ENCODE results near the gene CASP3.
"Not testable (repeated sequence)": the region's sequence is repeated elsewhere in the genome, so short reads cannot be mapped to it uniquely, and the experiment has no call there.

CASP3 gene

GRCh38 chr4:184628103-184628502, 21.1 kb downstream of the CASP3 start:
- DNase-seq, result no peak

GRCh38 chr4:184625783-184626596, 23.3 kb downstream of the CASP3 start:
- DNase-seq, result peak in 1 of 2 donors; percentile 29

- DNase-seq, result no peak
Measured at GRCh38 chr4:184624972-184625554, 24.2 kb downstream of the CASP3 start.

- not testable (repeated sequence) for DNase-seq
Measured at GRCh38 chr4:184624504-184624903, 24.7 kb downstream of the CASP3 start.

GRCh38 chr4:184621518-184621917, 27.7 kb downstream of the CASP3 start:
- no peak for DNase-seq

GRCh38 chr4:184620212-184620867, 28.9 kb downstream of the CASP3 start:
- DNase-seq, result peak; percentile 40 to 50

- peak; percentile 36 to 56 for DNase-seq
Measured at GRCh38 chr4:184617600-184618196, 31.5 kb downstream of the CASP3 start.

- DNase-seq, result peak; percentile 62 to 90
Measured at GRCh38 chr4:184616633-184617551, 32.4 kb downstream of the CASP3 start.

- DNase-seq, result not testable (repeated sequence)
Measured at GRCh38 chr4:184616168-184616567, 33.1 kb downstream of the CASP3 start.

- no peak for DNase-seq
Measured at GRCh38 chr4:184614509-184614908, 34.7 kb downstream of the CASP3 start.

GRCh38 chr4:184613405-184613804, 35.8 kb downstream of the CASP3 start:
- peak in 1 of 2 donors; percentile 36 for DNase-seq

- no peak for DNase-seq
Measured at GRCh38 chr4:184612074-184612473, 37.2 kb downstream of the CASP3 start.

- DNase-seq, result not testable (repeated sequence)
Measured at GRCh38 chr4:184607429-184607828, 41.8 kb downstream of the CASP3 start.

GRCh38 chr4:184602857-184603256, 46.4 kb downstream of the CASP3 start:
- not testable (repeated sequence) for DNase-seq

- not testable (repeated sequence) for DNase-seq
Measured at GRCh38 chr4:184600982-184601381, 48.3 kb downstream of the CASP3 start.

- no peak for DNase-seq
Measured at GRCh38 chr4:184599492-184600135, 49.6 kb downstream of the CASP3 start.

- DNase-seq, result no peak
Measured at GRCh38 chr4:184598753-184599491, 50.3 kb downstream of the CASP3 start.

- no peak for DNase-seq
Measured at GRCh38 chr4:184596617-184597185, 52.5 kb downstream of the CASP3 start.

GRCh38 chr4:184596044-184596616, 53.1 kb downstream of the CASP3 start:
- DNase-seq, result no peak

- DNase-seq, result no peak
Measured at GRCh38 chr4:184595430-184595829, 53.8 kb downstream of the CASP3 start.
